GM21619 (cell line): ENCODE results near the gene ACSL4.
"Not testable (repeated sequence)": the region's sequence is repeated elsewhere in the genome, so short reads cannot be mapped to it uniquely, and the experiment has no call there.

Experiments used
- ATAC-seq: cut with Tn5 transposase; IDR thresholded peaks from one replicate; pipeline ENCODE4 v1.9.1; 2021; ENCODE audit not compliant: unreplicated experiment

ACSL4 gene

DNA sequence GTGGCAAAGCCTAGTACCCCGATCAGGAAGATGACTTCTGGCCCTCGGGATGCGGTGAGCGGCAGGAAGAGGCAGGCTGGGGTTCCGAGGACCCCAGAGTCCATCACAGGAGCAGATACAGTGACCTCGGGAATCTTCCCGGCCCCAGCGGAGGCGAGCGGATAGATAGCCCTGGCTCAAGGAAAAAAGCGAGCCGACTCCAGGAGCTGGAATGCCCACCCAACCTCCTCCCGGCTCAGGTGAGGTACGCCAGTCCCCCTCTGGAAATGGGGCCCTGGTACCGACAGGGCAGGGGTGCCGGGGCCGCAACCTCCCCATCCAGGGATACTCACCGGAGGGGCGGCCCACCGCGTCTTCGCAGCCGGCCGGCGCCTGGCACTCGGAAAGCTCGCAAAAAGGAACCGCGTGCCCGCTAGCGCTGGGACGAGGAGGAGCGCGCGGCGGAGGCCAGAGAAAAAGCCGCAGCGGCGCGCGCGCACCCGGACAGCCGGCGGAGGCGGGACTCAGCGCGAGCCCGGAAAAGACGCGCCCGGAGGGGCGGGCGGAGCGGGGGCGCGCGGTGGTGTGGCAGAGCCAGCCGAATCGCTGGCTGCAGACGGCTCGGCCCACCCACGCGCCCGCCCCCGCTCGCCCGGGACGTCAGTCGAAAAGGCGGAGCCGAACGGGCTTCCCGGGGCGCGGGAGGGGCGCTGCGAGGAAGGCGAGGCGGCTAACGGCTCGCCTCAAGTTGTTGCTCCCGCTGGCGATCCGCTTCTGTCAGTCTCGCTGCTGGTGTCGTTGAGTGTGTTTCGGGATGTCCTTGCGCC, at the start of gene ACSL4:
Gene ACSL4 (minus strand): TSS at position 451 of the 806 bp plus-strand sequence. CDS start 49,894 bp downstream, outside the sequence.
- peak; percentile 73 for ATAC-seq

DNA sequence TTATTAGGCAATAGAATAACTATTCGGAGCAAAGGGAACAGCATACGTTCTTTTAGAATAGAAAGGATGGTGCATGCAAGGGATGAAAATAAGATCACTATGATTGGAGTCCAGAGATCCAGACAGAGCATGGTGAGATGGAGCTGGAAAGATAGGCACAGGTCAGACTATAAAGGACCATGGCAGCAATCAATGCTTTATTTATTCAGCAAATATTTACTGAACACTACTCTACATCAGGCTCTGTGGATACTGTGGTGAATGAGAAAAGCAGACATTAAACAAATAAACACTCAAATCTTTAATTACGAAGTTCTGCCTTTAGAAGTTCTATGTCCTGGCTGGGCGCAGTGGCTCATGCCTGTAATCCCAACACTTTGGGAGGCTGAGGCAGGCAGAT, 44.7 kb upstream of the ACSL4 start:
- ATAC-seq, result no peak

DNA sequence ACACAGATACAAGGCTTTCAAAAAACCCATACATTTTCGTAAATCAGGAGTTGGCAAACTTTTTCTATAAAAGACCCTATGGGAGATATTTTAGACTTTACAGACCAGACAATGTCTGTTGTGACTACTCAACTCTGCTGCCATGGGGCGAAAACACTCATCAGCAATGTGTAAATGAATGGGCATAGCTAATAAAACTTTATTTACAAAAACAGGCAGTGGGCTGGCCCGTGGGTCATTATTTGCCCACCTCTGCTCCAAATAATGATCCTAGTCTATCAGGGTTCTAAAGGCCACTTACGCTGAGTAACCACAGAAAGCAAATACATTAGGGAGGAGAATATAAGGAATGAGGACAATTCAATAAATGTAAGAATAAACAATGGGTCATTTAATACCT, 43.9 kb upstream of the ACSL4 start:
- ATAC-seq, result no peak

DNA sequence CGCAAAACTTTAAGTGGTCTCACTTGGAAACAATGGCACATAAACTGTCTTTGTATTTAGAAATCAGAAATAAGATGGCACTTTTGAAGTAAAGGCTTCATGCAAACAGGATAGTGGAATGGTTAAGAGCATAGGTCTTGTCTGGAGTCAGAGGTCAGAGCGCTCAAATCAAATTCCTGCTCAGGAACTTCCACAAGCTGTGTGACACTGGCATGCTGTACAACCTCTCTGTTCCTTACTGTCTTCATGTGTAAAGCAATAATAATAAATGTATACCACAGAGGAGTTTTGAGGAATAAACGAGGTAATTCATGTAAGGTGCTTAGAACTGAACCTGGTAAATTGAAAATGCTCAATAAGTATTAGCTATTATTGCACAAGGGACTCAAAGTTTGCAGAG, 43.4 kb upstream of the ACSL4 start:
- ATAC-seq, result no peak

DNA sequence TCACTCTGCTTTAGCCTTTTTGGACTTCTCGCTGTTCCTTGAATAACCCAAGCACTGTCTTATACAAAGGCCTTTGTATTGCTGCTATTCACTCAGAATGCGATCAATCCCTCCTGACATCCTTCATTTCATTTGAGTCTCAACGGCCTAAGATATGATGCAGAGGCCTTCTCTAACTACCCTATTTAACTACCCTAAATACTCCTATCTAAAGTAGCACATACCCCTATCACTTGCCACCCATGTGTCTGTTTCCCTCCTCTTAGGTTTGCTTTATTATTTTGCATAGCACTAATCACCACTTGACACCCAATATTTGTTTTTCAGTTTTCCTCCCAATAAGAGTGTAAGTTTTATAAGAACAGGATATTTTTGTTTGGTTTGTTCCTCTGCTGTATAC, 42.3 kb upstream of the ACSL4 start:
- ATAC-seq, result no peak

DNA sequence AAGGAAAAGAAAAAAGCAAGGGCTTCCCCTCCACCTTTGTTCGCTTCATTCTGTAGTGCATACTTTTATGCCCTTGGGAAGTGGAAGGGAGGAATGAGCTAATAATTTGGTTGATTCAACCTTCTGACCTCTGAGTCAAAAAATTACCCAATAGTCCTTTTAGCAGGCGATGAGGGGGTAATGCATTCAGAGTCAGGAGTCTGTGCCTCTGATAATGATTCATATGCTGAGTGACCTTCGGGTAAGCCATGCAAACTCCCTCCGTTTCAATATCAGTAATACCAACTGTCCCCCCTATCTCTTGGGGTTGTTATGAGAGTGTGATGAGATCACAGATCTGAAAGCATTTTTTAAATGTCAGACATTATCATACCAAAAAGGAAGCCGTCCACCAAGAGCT, 41.6 kb upstream of the ACSL4 start:
- peak; percentile 98 for ATAC-seq

DNA sequence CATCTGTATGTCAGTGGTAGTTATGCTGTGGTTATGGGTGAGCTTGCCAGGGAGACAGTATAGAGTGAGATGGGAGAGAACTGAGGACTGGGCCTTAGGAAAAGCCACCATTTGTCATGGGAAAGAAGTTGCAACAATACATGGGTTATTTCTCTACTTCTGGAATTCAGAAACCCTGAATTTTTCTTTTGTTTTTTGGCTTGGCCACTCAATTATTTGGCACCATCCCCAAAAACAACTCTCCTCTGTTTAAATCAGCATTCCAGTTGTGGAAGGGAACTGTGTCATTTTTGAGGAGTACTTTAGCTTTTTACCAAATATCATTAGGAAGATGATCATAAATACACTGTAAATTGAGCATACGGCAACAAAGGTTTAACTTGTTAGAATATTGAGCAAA, 41.1 kb upstream of the ACSL4 start:
- ATAC-seq, result no peak

DNA sequence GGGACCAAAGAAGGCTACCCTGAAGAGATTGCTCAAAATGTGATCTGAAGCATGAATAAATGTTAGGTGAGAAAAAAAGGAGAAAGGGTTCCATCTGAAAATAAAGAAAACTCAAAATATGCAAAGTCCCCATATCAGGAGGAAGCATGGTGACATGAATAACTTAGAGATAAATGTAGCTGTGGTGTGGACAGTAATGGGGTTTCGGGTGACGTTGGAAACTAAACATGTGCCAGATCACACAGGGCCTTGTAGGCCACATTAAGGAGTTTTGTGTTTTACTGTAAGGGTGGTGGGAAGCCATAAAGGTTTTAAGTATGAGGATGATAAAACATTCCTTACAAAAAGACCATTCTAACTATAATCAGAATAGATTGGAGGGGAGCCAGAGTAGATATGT, 40.3 kb upstream of the ACSL4 start:
- peak; percentile 56 for ATAC-seq

DNA sequence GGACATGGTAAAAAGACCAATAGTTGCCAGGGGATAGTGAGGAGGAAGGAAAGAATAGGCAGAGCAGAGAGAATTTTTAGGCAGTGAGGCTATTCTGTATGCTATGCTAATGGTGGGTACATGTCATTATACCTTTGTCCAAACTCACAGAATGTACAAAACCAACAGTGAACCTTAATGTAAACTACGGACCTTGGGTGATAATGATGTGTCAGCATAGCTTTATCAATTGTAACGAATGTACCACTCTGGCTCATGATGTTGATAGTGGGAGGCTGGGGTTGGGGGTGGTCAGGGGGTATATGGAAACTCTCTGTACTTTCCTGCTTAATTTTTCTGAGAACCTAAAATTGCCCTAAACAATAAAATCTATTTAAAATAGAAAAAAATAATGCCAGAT, 37.7 kb upstream of the ACSL4 start:
- no peak for ATAC-seq

DNA sequence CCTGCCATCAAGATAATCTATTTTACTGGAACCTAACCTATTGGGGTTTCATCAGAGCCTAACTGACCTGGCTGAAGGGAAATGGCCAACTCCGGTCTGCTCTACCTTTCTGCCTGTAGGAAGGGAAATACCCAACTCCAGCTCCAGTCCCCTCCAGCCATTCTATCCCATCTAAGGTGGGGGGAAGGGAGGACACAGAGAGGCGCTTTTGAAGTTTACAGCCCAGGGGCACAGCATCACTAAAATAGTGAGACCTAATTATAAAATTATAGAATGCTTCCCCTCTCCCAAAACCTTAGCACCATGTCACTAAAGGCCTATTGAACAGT, 27.8 kb upstream of the ACSL4 start:
- ATAC-seq, result no peak

DNA sequence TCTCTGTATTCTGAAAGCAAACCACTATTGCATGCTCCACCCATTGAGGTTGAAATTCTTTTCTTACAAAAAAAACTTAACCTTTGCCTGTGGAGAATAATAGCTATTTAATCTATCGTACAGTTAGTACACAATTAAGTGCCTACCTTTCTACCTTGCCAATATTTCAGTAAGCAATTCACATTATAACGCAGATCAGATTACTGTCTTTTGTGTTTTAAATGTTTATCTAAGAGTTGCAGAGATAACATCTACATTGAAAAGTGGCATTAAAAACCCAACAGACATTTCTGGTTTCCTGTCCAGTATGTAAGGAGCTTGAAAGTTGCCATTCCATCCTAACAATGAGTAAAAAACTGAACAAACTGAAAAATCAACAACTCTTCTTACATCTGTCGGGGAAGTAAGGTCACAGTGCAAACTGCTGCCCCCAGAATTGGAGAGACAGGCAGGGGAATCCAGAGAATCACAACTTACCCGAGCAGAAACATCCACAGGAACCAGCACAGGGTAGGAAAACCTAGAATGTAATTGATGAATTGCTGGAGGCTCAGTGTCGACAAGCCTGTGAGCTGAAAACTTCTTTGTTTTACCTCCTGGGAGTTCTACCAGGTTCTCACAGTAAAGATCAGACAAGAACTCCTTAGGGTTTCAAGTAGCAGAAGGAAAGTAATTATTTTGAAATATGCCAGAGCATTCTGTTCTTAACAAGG, 27.3 kb upstream of the ACSL4 start:
- no peak for ATAC-seq

DNA sequence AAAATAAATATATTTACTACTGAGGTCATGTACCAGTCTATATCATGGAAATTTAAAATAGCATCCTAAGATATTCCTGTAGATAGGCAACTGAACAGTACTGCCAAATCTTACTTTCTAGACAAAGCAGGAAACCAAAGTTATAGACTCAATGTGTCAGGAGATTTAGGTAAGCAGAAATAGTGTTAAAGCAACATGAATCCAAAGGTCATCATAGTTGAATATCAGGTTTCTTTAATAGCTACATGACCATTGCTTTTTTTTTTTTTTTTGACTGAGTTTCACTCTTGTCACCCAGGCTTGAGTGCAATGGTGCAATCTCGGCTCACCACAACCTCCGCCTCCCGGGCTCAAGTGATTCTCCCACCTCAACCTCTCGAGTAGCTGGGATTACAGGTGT, 20.2 kb upstream of the ACSL4 start:
- no peak for ATAC-seq

DNA sequence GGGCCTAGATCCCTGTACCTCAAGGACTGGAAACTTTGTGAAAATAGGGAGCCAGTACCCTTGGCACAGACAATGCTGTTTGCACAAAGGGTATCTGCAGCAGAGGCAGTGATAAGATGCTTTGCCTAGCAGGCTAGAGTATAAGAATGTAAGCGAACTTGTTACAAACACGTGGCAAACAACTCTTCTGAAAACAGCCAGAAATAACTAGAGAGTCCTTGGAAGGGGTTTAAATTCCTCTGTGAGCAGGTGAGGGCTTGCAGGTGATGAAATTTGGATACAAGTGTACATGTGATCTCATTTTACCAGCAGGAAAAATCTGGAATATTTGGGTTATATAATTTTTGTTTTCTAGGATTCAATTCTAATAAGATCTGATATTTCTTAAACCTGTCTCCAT, 18.6 kb upstream of the ACSL4 start:
- ATAC-seq, result no peak

DNA sequence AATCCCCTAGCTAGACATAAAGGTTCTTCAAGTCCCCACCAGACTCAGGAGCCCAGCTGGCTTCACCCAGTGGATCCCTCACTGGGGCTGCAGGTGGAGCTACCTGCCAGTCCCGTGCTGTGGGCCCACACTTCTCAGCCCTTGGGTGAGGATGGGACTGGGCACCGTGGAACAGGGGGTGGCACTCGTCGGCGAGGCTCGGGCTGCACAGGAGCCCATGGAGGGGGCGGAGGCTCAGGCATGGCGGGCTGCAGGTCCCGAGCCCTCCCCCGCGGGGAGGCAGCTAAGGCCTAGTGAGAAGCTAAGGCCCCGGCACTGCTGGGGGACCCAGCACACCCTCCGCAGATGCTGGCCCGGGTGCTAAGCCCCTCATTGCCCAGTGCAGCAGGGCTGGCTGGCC, 16.1 kb upstream of the ACSL4 start:
- ATAC-seq, result no peak

DNA sequence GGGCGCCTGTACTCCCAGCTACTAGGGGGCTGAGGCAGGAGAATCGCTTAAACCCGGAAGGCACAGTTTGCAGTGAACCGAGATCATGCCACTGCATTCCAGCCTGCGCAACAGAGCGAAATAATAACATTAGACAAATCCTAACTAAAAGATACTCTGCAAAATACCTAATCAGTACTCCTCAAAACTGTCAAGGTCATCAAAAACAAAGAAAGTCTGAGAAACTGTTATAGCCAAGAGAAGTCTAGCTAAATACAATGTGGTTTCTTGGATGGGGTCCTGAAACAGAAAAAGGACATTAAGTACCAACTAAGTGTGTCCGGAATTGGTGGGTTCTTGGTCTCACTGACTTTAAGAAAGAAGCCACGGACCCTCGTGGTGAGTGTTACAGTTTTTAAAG, 14.6 kb upstream of the ACSL4 start:
- no peak for ATAC-seq

DNA sequence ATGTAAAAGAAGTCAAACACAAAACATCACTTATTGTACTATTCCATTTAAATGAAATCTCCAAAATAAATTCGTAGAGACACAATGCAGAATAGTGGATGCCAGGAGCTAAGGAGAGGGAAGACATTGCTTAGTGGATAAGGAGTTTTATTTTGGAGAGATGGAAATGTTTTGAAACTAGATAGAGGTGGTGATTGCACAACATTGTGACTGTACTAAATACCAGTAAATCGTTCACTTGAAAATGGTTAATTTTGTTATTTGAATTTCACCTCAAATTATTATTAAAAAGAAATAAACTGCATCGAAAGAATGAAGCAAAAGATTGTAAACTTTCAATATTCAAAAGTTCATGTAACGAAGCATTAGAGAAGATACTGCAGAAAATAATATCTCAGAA, 9.7 kb upstream of the ACSL4 start:
- ATAC-seq, result no peak

DNA sequence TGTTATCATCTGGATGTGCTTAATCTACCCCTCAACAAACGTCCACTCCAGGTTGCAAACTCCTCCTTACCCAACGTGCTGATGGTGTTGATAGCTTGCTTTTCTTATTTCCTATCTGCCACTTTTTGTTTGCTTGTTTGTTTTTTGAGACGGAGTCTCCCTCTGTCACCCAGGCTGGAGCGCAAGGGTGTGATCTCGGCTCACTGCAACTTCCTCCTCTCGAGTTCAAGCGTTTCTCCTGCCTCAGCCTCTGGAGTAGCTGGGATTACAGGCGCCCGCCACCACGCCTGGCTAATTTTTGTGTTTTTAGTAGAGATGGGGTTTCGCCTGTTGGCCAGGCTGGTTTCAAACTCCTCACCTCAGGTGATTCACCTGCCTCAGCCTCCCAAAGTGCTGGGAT, 7.8 kb upstream of the ACSL4 start:
- not testable (repeated sequence) for ATAC-seq

DNA sequence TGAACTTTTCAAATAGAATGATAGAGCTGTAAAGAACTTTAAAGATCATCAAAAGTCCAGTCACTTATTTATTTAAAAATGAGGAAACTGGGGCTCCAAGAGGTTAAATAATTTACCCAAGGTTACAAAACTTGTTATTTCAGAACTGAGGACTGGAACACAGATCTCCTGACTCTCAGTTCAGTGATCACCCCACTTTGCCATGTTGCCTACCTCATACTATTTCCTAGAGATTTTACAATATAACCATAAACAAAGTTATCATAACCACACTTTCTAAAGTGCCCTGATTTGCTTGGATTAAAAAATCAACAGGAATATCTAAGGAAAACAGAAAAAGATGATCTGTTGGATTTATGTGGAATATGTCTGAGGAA, 7.4 kb upstream of the ACSL4 start:
- ATAC-seq, result no peak

DNA sequence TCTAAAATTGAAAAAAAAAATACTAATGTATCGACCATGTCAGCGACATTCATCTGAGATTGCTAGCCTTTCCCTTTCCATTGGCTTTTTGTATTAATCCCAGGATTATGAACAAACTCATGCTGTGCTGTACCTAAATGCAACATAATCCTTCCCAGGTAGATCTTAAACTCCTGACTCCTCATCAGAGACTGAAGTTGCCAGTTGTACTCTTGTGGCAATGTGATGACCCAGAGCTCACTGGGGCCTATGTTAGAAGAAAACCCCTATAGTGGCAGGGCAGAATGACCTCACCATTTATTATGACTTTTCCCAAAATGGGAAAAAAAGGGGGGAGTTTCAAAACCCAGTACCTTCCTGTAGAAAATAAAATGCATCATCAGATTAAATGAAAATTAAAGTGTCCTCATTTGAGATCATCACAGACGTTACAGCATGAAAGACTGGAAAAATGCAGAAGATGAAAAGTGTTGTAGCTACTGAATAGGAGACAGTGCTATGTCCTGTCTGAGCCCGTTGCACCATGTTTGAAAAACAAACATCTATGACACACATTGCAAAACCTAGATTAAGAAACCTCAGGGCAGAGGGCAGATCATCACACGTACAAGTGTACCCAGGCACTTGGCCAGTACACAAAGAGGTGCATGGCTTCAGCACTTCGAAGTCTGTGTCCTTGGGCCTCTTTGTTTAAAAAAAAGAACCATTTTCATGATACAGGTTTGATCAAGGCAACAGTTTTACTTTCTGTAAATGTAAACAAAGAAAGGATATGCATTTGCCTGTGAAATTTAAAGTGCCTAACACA, 6.8 kb upstream of the ACSL4 start:
- no peak for ATAC-seq

DNA sequence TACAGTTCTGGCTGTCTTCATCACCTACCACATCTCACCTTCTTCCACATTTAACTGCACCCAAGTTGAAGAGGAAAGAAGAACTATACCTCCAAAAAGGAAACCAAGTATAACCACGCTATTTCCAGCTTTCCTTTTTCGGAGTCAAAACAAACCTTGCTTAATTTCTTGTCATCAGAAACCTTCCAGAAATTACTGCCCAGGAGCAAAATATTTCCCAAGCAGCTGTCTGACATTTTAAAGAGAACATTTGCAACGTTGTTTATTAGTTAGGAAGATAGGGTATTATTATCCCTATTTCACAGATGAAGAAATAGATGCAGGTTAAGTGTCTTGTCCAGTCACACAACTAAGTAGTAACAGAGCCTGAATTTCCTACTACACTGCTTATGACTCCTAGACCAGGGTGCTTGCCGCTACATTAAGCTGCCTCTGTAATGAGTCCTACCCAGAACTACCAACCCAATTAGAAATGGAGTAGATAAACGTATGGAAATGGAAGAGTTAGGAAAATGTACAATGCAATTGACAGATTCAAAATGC, 2.2 kb upstream of the ACSL4 start:
- no peak for ATAC-seq

DNA sequence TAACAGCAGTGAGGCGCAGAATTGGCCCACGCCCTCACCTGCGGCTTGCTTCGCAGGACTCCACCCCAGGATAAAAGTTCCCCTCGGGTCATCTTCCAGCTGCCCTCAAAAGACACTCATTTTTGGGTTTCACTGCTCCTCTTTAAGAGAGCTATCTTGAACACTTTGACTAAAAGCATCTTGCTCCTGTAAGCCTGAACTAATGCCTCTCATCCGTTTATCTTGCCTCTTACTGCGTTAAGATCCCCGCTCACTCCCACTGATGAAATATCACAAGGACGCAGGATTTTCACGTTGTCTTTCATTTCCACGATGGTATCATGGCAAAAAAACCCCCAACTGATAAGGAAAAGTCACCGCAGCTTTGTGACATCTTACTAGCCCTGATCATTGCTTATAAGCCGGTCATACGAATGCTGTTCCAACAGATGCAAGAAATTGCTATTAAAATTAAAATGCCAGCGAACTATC, 591 bp upstream of the ACSL4 start:
- ATAC-seq, result no peak
